Upper lobe of left lung (tissue), 4 donors: ENCODE data around the gene SUN5.

Experiments
- CTCF ChIP-seq, 6 experiments: fragments of 450-650 bp in 4 of 6; fragments of 200-600 bp in 2 of 6; sonication (generic) in 2 of 6; IDR thresholded peaks; one replicate each; pipeline ENCODE4 v1.5.1; 2016 to 2019; ENCODE audit warnings: antibody characterized with exemption in 6 of 6
- EP300 ChIP-seq, 4 donors: sonication (generic); formaldehyde crosslinking; IDR thresholded peaks; one replicate each; pipeline ENCODE4 v1.5.1; 2017; ENCODE audit warnings: antibody characterized with exemption in 4 of 4, control low read depth in 2 of 4
- POLR2A ChIP-seq, 4 donors: fragments of 450-650 bp; IDR thresholded peaks; one replicate each; pipeline ENCODE4 v1.5.1; 2016 to 2017; ENCODE audit warnings: antibody characterized with exemption in 4 of 4, mild to moderate bottlenecking in 2 of 4

- TF ChIP-seq CTCF (IDR thresholded peaks at IDR 0.05) (no peak), POLR2A (IDR thresholded peaks at IDR 0.05) (no peak), EP300 (IDR thresholded peaks at IDR 0.05) (no peak)
Measured at GRCh38 chr20:33043731-33044181, 39.5 kb upstream of the SUN5 start.
